ENCODE results near the gene GNAS. TPM values are rescaled to one million over a fixed set of nuclear protein-coding genes. Genes with fewer than 3 reads are reported as not detected.

Gene GNAS
- total and polyA plus RNA-seq, 10 of the 15 experiments (the other 5 are each of a cell fraction or from before 2014, with no cell fraction given) = 209 to 950 (median 394) TPM

DNA sequence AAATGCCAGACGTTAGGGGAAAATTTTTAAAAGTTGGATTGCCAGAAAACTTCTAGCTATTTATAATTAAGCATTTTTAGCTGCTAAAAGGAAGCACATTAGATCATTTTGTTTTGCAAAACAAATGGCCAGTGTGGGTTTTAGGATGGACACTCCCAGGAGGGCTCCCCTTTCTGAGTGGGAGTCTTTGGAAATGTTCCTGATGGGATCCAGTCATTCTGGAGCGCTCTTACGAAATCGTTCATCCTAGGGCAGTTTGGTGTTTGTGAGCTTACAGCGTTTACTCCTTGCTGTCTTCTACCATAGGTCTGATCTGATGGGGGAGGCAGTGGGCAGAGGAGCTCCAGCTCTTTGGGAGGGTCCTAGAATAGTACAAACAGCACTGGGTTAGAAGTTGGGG lies 14.7 kb downstream of the GNAS start (continued):
- TF ChIP-seq, protein P1, sequence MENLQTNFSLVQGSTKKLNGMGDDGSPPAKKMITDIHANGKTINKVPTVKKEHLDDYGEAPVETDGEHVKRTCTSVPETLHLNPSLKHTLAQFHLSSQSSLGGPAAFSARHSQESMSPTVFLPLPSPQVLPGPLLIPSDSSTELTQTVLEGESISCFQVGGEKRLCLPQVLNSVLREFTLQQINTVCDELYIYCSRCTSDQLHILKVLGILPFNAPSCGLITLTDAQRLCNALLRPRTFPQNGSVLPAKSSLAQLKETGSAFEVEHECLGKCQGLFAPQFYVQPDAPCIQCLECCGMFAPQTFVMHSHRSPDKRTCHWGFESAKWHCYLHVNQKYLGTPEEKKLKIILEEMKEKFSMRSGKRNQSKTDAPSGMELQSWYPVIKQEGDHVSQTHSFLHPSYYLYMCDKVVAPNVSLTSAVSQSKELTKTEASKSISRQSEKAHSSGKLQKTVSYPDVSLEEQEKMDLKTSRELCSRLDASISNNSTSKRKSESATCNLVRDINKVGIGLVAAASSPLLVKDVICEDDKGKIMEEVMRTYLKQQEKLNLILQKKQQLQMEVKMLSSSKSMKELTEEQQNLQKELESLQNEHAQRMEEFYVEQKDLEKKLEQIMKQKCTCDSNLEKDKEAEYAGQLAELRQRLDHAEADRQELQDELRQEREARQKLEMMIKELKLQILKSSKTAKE (IDR thresholded peaks at IDR 0.05; ENCODE audit: low read depth, poor library complexity, severe bottlenecking) = no peak
- TF ChIP-seq HCFC1 (IDR thresholded peaks at IDR 0.05; ENCODE audit: low read length) = no peak
- no peak for TF ChIP-seq DPF2 (IDR thresholded peaks at IDR 0.05)
- TF ChIP-seq NFIC (IDR thresholded peaks at IDR 0.05; ENCODE audit: low read depth, low read length) = no peak
- no peak for TF ChIP-seq ZNF274 (IDR thresholded peaks at IDR 0.05; ENCODE audit: insufficient read depth, insufficient read length)

DNA sequence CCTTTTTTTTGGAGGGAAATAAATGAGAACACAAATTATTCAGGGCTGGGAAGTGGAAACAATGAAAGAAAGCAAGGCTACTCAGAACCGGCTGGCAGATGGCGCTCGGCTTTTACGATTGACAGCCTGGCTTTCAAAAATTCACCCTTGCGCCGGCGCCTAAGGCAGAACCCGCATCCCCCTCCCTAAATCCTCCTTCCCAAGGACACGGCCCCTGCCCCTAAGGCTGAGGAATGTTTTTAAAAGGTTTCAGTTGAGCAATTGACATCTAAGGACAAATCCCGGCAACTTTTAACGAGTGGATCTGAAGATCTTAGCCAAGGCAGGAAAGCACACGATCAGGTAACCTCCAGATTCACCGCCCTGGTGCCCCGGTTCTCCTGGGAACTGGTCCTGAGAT lies 16.3 kb downstream of the GNAS start:
- SMC1A ChIA-PET (ENCODE audit: uncharacterized antibody, unreplicated experiment) = interaction anchor here (2.1 to 3.0 kb wide), 2 partner anchors 220 to 339 kb away, joined by 19 to 20 read pairs; no protein-coding TSS in a partner anchor
- POLR2A ChIA-PET = no interaction called here
- H3K9ac ChIP-seq (ENCODE audit: control insufficient read depth, insufficient read depth, low read length) = no peak overlapping the region
- RAD21 ChIA-PET (ENCODE audit: unreplicated experiment) = interaction anchor here (0.6 to 2.1 kb wide), 3 partner anchors 30 to 353 kb away, joined by 3 to 14 read pairs (median 6); no protein-coding TSS in a partner anchor
- H2AFZ ChIP-seq (ENCODE audit: control insufficient read depth, low read depth, low read length) = no peak overlapping the region
- no peak overlapping the region for H3K4me3 ChIP-seq
- no peak for FAIRE-seq
- H3K79me2 ChIP-seq (ENCODE audit: control insufficient read depth, insufficient read depth, low read length) = no peaks in the 10 kb centered on the region
- BruUV-seq (replicated peaks) = no TSS peak
- no peak for TF ChIP-seq ATF7 (IDR thresholded peaks at IDR 0.05; ENCODE audit: low read depth)
- TF ChIP-seq ZNF217 (IDR thresholded peaks at IDR 0.05) = no peak
- no peak for TF ChIP-seq CBX5 (IDR thresholded peaks at IDR 0.05; ENCODE audit: low read depth)
- TF ChIP-seq, protein P2, sequence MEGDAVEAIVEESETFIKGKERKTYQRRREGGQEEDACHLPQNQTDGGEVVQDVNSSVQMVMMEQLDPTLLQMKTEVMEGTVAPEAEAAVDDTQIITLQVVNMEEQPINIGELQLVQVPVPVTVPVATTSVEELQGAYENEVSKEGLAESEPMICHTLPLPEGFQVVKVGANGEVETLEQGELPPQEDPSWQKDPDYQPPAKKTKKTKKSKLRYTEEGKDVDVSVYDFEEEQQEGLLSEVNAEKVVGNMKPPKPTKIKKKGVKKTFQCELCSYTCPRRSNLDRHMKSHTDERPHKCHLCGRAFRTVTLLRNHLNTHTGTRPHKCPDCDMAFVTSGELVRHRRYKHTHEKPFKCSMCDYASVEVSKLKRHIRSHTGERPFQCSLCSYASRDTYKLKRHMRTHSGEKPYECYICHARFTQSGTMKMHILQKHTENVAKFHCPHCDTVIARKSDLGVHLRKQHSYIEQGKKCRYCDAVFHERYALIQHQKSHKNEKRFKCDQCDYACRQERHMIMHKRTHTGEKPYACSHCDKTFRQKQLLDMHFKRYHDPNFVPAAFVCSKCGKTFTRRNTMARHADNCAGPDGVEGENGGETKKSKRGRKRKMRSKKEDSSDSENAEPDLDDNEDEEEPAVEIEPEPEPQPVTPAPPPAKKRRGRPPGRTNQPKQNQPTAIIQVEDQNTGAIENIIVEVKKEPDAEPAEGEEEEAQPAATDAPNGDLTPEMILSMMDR (IDR thresholded peaks at IDR 0.05 in 2 of 3, conservative IDR thresholded peaks at IDR 0.05 in 1 of 3; ENCODE audit: control insufficient read depth in 2 of 3, extremely low read depth in 1 of 3, insufficient read depth in 1 of 3, low read depth in 3 of 3, low read length in 3 of 3) = peak; percentile 37 to 58 (median 37); a peak in 5 of 6 replicates
- TF ChIP-seq PAX8 (IDR thresholded peaks at IDR 0.05) = no peak
- TF ChIP-seq, protein P3, sequence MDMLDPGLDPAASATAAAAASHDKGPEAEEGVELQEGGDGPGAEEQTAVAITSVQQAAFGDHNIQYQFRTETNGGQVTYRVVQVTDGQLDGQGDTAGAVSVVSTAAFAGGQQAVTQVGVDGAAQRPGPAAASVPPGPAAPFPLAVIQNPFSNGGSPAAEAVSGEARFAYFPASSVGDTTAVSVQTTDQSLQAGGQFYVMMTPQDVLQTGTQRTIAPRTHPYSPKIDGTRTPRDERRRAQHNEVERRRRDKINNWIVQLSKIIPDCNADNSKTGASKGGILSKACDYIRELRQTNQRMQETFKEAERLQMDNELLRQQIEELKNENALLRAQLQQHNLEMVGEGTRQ (IDR thresholded peaks at IDR 0.05; ENCODE audit: borderline replicate concordance, low read depth, low read length) = no peak
- TF ChIP-seq SMC3 (IDR thresholded peaks at IDR 0.05; ENCODE audit: borderline replicate concordance, low read length) = peak; percentile 77; the same call in 1 of the 2 replicates
- no peak for TF ChIP-seq MEF2B (IDR thresholded peaks at IDR 0.05; ENCODE audit: partially characterized antibody, poor library complexity, severe bottlenecking)
- peak; percentile 39 for TF ChIP-seq RAD21 (IDR thresholded peaks at IDR 0.05; ENCODE audit: insufficient read depth, low read depth, low read length)
- DNase-seq (ENCODE audit: low read depth, low spot score) = no peak
- in situ Hi-C loops (cut with MboI) = loop anchor here (10.0 kb wide), 1 partner anchor 626 kb away; no protein-coding TSS in a partner anchor
- no peak for ATAC-seq
- 40% methylated on average over 14 of the region's 14 CpGs for whole genome bisulfite sequencing (ENCODE audit: insufficient coverage, insufficient replicate concordance, low lambda C conversion rate, missing lambda C conversion rate)
- peaks cover 10% of the 10 kb centered on the region for H3K4me1 ChIP-seq (ENCODE audit: control insufficient read depth, insufficient read depth, low read length)
- no peaks in the 10 kb centered on the region for H3K27me3 ChIP-seq (replicated peaks in 1 of 2; ENCODE audit: control insufficient read depth in 2 of 2, insufficient read depth in 2 of 2, low read length in 1 of 2)
- H3K4me2 ChIP-seq (ENCODE audit: control insufficient read depth, insufficient read depth) = no peak overlapping the region
- H3K27ac ChIP-seq (ENCODE audit: control insufficient read depth, insufficient read depth) = no peak overlapping the region
- CTCF ChIA-PET = interaction anchor here (1.3 to 3.6 kb wide), 11 partner anchors 9 to 587 kb away, joined by 4 to 36 read pairs (median 10); no protein-coding TSS in a partner anchor
- no peaks in the 10 kb centered on the region for H4K20me1 ChIP-seq (ENCODE audit: control insufficient read depth, insufficient read depth)
- intact Hi-C loops (cut with micrococcal nuclease; ENCODE audit: unreplicated experiment) = loop anchor here (1.0 kb wide), 1 partner anchor 354 kb away; no protein-coding TSS in a partner anchor
- H3K36me3 ChIP-seq (ENCODE audit: control insufficient read depth in 2 of 2, insufficient read depth in 2 of 2, low read length in 1 of 2) = no peaks in the 10 kb centered on the region
- no peaks in the 10 kb centered on the region for H3K9me3 ChIP-seq (replicated peaks; ENCODE audit: control insufficient read depth, insufficient read depth, low read length)
